Keratinocyte (primary cell): Measurements from ENCODE around the gene EIF4E1B.

Experiments
- EZH2 ChIP-seq: IDR thresholded peaks from one replicate; pipeline ENCODE4 v1.6.1; 2012; ENCODE audit warnings: inconsistent platforms, mild to moderate bottlenecking, low read length, moderate library complexity
- TF ChIP-seq, protein P1 (sequence below), 3 experiments: IDR thresholded peaks in 1 of 3; conservative IDR thresholded peaks in 1 of 3; optimal IDR thresholded peaks in 1 of 3; 2 replicates in 2 of 3; 3 replicates in 1 of 3; pipeline versions ENCODE3 to v1.5.1; 2011; ENCODE audit warnings: low read length in 3 of 3, mild to moderate bottlenecking in 3 of 3, moderate library complexity in 2 of 3, control low read depth in 1 of 3, inconsistent platforms in 1 of 3; ENCODE audit not compliant: insufficient read depth in 2 of 3; ENCODE audit errors: extremely low read depth in 1 of 3

DNA sequence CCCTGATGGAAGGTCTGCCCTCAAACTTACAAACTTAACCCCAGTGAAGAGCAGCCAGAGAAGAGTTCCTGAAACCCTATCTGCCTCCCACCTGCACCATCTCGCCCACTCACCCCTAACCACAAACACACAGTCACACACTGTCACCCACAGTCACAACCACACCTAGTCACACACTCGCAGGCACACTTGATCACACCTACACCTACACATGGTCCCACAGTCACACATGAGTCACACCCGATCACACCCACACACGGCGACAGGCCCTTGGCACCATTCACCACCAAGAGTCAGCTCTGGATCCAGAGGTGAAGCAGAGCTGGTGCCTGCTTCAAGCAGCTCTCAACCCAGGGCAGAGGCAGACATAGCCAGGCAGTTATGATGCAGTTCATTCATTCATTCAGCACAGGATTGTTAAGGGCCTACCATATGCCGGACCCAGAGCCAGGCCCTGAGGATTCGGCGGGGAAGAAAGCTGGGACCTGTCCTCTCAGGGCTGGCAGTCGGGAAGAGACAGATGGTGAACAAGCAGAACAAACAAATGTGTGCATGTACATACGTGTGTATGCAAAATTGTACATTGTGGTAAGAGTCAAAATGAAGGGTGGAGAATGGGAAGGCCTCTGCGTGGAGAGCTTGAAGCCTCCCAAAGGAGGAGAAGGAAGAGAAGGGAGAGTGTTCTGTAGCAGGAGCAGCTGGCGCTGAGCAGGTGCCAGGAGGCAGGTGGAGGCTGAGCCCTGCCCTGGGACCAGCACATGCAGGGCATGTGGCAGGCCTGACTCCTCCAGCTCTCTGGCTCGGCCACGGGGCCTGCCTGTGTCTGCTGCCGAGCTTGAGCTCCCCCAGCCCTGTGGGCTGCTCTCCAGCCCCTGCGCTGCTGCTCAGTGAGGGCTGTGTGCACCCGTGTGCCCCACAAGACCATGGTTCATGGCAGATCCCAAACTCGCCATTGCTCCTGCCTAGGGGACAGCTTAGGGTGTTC lies 23.2 kb downstream of the EIF4E1B start:
- TF ChIP-seq, protein P1, sequence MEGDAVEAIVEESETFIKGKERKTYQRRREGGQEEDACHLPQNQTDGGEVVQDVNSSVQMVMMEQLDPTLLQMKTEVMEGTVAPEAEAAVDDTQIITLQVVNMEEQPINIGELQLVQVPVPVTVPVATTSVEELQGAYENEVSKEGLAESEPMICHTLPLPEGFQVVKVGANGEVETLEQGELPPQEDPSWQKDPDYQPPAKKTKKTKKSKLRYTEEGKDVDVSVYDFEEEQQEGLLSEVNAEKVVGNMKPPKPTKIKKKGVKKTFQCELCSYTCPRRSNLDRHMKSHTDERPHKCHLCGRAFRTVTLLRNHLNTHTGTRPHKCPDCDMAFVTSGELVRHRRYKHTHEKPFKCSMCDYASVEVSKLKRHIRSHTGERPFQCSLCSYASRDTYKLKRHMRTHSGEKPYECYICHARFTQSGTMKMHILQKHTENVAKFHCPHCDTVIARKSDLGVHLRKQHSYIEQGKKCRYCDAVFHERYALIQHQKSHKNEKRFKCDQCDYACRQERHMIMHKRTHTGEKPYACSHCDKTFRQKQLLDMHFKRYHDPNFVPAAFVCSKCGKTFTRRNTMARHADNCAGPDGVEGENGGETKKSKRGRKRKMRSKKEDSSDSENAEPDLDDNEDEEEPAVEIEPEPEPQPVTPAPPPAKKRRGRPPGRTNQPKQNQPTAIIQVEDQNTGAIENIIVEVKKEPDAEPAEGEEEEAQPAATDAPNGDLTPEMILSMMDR (optimal IDR thresholded peaks at IDR 0.05 in 1 of 3, IDR thresholded peaks at IDR 0.05 in 1 of 3, conservative IDR thresholded peaks at IDR 0.05 in 1 of 3; ENCODE audit: extremely low read depth in 1 of 3, insufficient read depth in 2 of 3, low read length in 3 of 3) = no peak
- no peak for TF ChIP-seq EZH2
